Measurements from ENCODE around the gene PTPN23.

DNA sequence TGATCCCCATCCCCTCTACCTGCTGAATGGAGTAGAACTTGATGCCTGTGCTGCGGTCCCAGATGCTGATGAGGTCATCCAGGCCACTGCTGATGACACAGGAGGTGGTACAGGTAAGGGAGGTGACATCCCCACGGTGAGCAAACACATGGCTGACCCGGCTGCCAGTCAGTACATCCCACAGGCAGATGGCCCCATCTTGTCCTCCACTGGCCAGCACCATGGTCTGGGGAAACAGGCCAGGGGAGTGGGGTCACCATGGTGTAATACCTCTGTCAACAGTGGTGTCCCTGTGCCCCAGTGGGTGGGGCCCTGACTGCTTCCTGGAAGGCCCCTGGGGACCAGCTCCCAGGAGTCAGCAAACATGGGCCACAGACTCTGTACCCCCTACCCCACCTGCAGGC lies 33.3 kb downstream of the PTPN23 start:
- TF ChIP-seq, protein P1, sequence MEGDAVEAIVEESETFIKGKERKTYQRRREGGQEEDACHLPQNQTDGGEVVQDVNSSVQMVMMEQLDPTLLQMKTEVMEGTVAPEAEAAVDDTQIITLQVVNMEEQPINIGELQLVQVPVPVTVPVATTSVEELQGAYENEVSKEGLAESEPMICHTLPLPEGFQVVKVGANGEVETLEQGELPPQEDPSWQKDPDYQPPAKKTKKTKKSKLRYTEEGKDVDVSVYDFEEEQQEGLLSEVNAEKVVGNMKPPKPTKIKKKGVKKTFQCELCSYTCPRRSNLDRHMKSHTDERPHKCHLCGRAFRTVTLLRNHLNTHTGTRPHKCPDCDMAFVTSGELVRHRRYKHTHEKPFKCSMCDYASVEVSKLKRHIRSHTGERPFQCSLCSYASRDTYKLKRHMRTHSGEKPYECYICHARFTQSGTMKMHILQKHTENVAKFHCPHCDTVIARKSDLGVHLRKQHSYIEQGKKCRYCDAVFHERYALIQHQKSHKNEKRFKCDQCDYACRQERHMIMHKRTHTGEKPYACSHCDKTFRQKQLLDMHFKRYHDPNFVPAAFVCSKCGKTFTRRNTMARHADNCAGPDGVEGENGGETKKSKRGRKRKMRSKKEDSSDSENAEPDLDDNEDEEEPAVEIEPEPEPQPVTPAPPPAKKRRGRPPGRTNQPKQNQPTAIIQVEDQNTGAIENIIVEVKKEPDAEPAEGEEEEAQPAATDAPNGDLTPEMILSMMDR (IDR thresholded peaks at IDR 0.05): no peak
- no peak for TF ChIP-seq POLR2A (IDR thresholded peaks at IDR 0.05)

Measured in lower leg skin (tissue), 3 donors.